GM12892 (cell line): ENCODE measurements around the gene MAP6.

ENCODE experiments used
- POLR2A ChIP-seq: IDR thresholded peaks from 2 replicates; pipeline ENCODE4 v1.6.1; 2011; ENCODE audit warnings: low read depth, low read length, control low read depth
- POLR2AphosphoS5 ChIP-seq: IDR thresholded peaks from 2 replicates; pipeline ENCODE4 v1.6.1; 2011; ENCODE audit warnings: low read depth, low read length, control low read depth

DNA sequence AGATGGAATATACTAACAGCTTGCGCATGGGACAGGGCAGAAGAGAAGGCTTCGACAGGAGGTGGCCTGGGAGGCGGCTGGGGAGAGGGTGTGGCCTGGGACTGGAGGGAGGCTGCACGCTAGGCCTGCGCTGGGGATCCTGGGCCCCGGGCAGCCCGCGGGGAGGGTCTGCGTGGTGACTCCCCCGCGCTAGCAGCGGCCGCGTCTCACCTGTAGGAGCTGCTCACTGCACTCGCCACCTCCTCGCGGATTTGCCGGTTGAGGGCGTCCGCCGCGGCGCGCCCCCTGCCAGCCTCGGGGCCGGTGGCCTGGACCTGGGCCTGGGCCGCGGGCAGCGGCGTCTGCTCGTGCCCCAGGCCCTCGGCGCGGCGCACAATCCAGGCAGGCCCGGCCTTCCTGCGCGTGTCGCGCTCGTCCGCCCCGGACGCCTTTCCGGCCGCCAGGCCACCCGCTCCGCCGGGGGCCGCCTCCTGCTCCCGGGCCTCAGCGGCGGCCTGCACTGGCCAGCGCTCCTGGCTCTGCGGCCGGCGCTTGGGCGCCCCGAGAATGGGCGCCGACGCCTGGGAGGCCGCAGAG, 1.5 kb downstream of the MAP6 start:
- no peak for TF ChIP-seq POLR2A
- TF ChIP-seq POLR2AphosphoS5: no peak
